GM13976 (cell line): Measurements from ENCODE around the gene EXOSC9.

Experiments
- DNase-seq: peaks from one replicate; pipeline ENCODE4 v3.0.0; 2012; ENCODE audit warnings: low spot score
- CTCF ChIP-seq: IDR thresholded peaks from 2 replicates; pipeline ENCODE4 v1.5.1; 2012; ENCODE audit warnings: borderline replicate concordance, mild to moderate bottlenecking; ENCODE audit not compliant: insufficient read depth; ENCODE audit errors: extremely low read depth, missing control alignments, control extremely low read depth
- in situ Hi-C: fragments of 300-500 bp; cut with MboI; formaldehyde crosslinking; loops from one replicate; pipeline ENCODE4 v1.12.0; 2022; ENCODE audit warnings: low sequenced_read_pairs, mixed read lengths, inconsistent platforms; ENCODE audit not compliant: unreplicated experiment

The EXOSC9 gene

GRCh38 chr4:121792966-121793365 is 8.2 kb upstream of the EXOSC9 start:
- no peak for TF ChIP-seq CTCF
- in situ Hi-C loops: no loop called here
- no peak for DNase-seq

GRCh38 chr4:121794505-121795188 is 6.5 kb upstream of the EXOSC9 start:
- no peak for TF ChIP-seq CTCF
- DNase-seq: no peak
- in situ Hi-C loops: no loop called here

GRCh38 chr4:121796283-121796682 is 4.8 kb upstream of the EXOSC9 start:
- no peak for TF ChIP-seq CTCF
- DNase-seq: no peak
- in situ Hi-C loops: no loop called here

GRCh38 chr4:121799208-121799823 is 1.8 kb upstream of the EXOSC9 start:
- in situ Hi-C loops: no loop called here
- DNase-seq: no peak
- no peak for TF ChIP-seq CTCF

- in situ Hi-C loops: no loop called here
- TF ChIP-seq CTCF: no peak
- DNase-seq: no peak
Observed at GRCh38 chr4:121799867-121800501, 1.1 kb upstream of the EXOSC9 start.

GRCh38 chr4:121800638-121800960 is 524 bp upstream of the EXOSC9 start:
- DNase-seq: no peak
- in situ Hi-C loops: no loop called here
- no peak for TF ChIP-seq CTCF

GRCh38 chr4:121801715-121802075 is 572 bp downstream of the EXOSC9 start:
- no peak for DNase-seq
- no peak for TF ChIP-seq CTCF
- in situ Hi-C loops: no loop called here
